ENCODE data around the gene YBEY. TPM values are rescaled to one million over a fixed set of nuclear protein-coding genes. Genes with fewer than 3 reads are reported as not detected.

Gene YBEY
- total and polyA plus RNA-seq, 2 of the 8 experiments (the other 6 are each of a cell fraction or from before 2014, with no cell fraction given), result 26.9 to 31.9 TPM

- no peak for TF ChIP-seq ATF2 (IDR thresholded peaks at IDR 0.05; ENCODE audit: low read length)
- no peak for TF ChIP-seq BRCA1 (IDR thresholded peaks at IDR 0.05; ENCODE audit: low read depth, low read length)
- no peak for TF ChIP-seq EGR1 (IDR thresholded peaks at IDR 0.05; ENCODE audit: borderline replicate concordance, low read depth, low read length)
- no peak for TF ChIP-seq NRF1 (IDR thresholded peaks at IDR 0.05; ENCODE audit: low read depth, low read length)
- TF ChIP-seq RBBP5 (IDR thresholded peaks at IDR 0.05; ENCODE audit: borderline replicate concordance, low read depth, low read length), result no peak
- no peak for TF ChIP-seq RFX5 (IDR thresholded peaks at IDR 0.05; ENCODE audit: borderline replicate concordance, low read depth, low read length)
- no peak for TF ChIP-seq ZNF274 (IDR thresholded peaks at IDR 0.05; ENCODE audit: borderline replicate concordance, extremely low read depth, low read length)
Observed at GRCh38 chr21:46255166-46255565, 31.0 kb upstream of the YBEY start (continued).

Data from H1 (cell line).